Activated T-helper 1 cell treated with anti-CD3 and anti-CD28 coated beads, Interleukin-2, amount 50 U/mL, for 16 hours (primary cell): ENCODE results near the gene DNAH6.

Experiments used
- DNase-seq, 2 donors: peaks; one replicate each; pipeline ENCODE4 v3.0.0-alpha.2; 2020; ENCODE audit warnings: low read depth in 1 of 2, low spot score in 1 of 2

Gene DNAH6

GRCh38 chr2:84631047-84631446 is 114.7 kb downstream of the DNAH6 start:
- DNase-seq: no peak

- no peak for DNase-seq
Observed at GRCh38 chr2:84631985-84632384, 115.7 kb downstream of the DNAH6 start.

GRCh38 chr2:84636080-84636971 is 120.0 kb downstream of the DNAH6 start:
- no peak for DNase-seq

- DNase-seq: no peak
Observed at GRCh38 chr2:84639751-84640150, 123.5 kb downstream of the DNAH6 start.

GRCh38 chr2:84640411-84640810 is 124.1 kb downstream of the DNAH6 start:
- no peak for DNase-seq

GRCh38 chr2:84641021-84641420 is 124.7 kb downstream of the DNAH6 start:
- DNase-seq: no peak

- no peak for DNase-seq
Observed at GRCh38 chr2:84643991-84644390, 127.7 kb downstream of the DNAH6 start.

- DNase-seq: no peak
Observed at GRCh38 chr2:84646514-84646913, 130.2 kb downstream of the DNAH6 start.

GRCh38 chr2:84647267-84647666 is 131.0 kb downstream of the DNAH6 start:
- no peak for DNase-seq

GRCh38 chr2:84649058-84649457 is 132.8 kb downstream of the DNAH6 start:
- DNase-seq: no peak

- no peak for DNase-seq
Observed at GRCh38 chr2:84649487-84650142, 133.3 kb downstream of the DNAH6 start.

GRCh38 chr2:84652431-84652830 is 136.1 kb downstream of the DNAH6 start:
- DNase-seq: no peak

GRCh38 chr2:84653302-84653701 is 137.0 kb downstream of the DNAH6 start:
- DNase-seq: no peak

GRCh38 chr2:84654414-84654813 is 138.1 kb downstream of the DNAH6 start:
- no peak for DNase-seq

- no peak for DNase-seq
Observed at GRCh38 chr2:84669122-84669521, 152.8 kb downstream of the DNAH6 start.

GRCh38 chr2:84674099-84674498 is 157.8 kb downstream of the DNAH6 start:
- no peak for DNase-seq

- no peak for DNase-seq
Observed at GRCh38 chr2:84674586-84674985, 158.3 kb downstream of the DNAH6 start.

- DNase-seq: no peak
Observed at GRCh38 chr2:84676295-84676694, 160.0 kb downstream of the DNAH6 start.

- no peak for DNase-seq
Observed at GRCh38 chr2:84678214-84678613, 161.9 kb downstream of the DNAH6 start.

GRCh38 chr2:84686783-84687476 is 170.6 kb downstream of the DNAH6 start:
- DNase-seq: no peak

GRCh38 chr2:84687498-84688149 is 171.3 kb downstream of the DNAH6 start:
- no peak for DNase-seq
